Raji (cell line): Measurements from ENCODE around the gene GPR179.

Source experiments
- POLR2A ChIP-seq: IDR thresholded peaks from 2 replicates; pipeline ENCODE4 v1.6.1; 2011; ENCODE audit warnings: low read depth, low read length, control low read depth; ENCODE audit not compliant: insufficient read depth

Gene GPR179

GRCh38 chr17:38343608-38344419, at the start of gene GPR179:
TSS of gene GPR179 (minus strand) at chr17:38343956. CDS start at chr17:38343789, 167 bp downstream.
- TF ChIP-seq POLR2A: no peak

- TF ChIP-seq POLR2A: no peak
Observed at GRCh38 chr17:38379448-38379847, 35.7 kb upstream of the GPR179 start.

- TF ChIP-seq POLR2A: no peak
Observed at GRCh38 chr17:38369124-38369886, 25.5 kb upstream of the GPR179 start.

- TF ChIP-seq POLR2A: no peak
Observed at GRCh38 chr17:38364741-38365140, 21.0 kb upstream of the GPR179 start.

GRCh38 chr17:38363016-38363415, 19.3 kb upstream of the GPR179 start:
- no peak for TF ChIP-seq POLR2A

- TF ChIP-seq POLR2A: no peak
Observed at GRCh38 chr17:38361694-38362465, 18.1 kb upstream of the GPR179 start.

GRCh38 chr17:38358586-38359513, 15.1 kb upstream of the GPR179 start:
- TF ChIP-seq POLR2A: no peak

GRCh38 chr17:38357486-38358123, 13.8 kb upstream of the GPR179 start:
- TF ChIP-seq POLR2A: no peak

GRCh38 chr17:38355251-38355650, 11.5 kb upstream of the GPR179 start:
- TF ChIP-seq POLR2A: no peak

- TF ChIP-seq POLR2A: no peak
Observed at GRCh38 chr17:38354466-38354865, 10.7 kb upstream of the GPR179 start.

- no peak for TF ChIP-seq POLR2A
Observed at GRCh38 chr17:38353668-38354067, 9.9 kb upstream of the GPR179 start.

- no peak for TF ChIP-seq POLR2A
Observed at GRCh38 chr17:38353086-38353604, 9.4 kb upstream of the GPR179 start.

- TF ChIP-seq POLR2A: no peak
Observed at GRCh38 chr17:38352245-38353085, 8.7 kb upstream of the GPR179 start.
